Liver (tissue), 9 donors: ENCODE measurements around the gene SPINK9. TPM values are rescaled to one million over a fixed set of nuclear protein-coding genes. Genes with fewer than 3 reads are reported as not detected.

Source experiments
- DNase-seq: peaks from one replicate; pipeline ENCODE4 v3.0.0-alpha.2; 2017; ENCODE audit warnings: low spot score
- H3K27ac ChIP-seq, 2 donors: one replicate each; pipeline ENCODE4 v1.7.0; 2013; ENCODE audit warnings: inconsistent platforms in 2 of 2, low read length in 2 of 2, control low read depth in 1 of 2, low read depth in 1 of 2, mild to moderate bottlenecking in 1 of 2
- H3K27me3 ChIP-seq, 4 donors: one replicate each; pipeline versions ENCODE4 v1.6.1 to v1.7.0; 2013; ENCODE audit warnings: low read length in 3 of 4, inconsistent platforms in 1 of 4, mild to moderate bottlenecking in 1 of 4, moderate library complexity in 1 of 4; ENCODE audit not compliant: control insufficient read depth in 4 of 4, insufficient read depth in 4 of 4
- H3K36me3 ChIP-seq, 4 donors: one replicate each; pipeline versions ENCODE4 v1.6.1 to v1.7.0; 2013; ENCODE audit warnings: low read length in 3 of 4, mild to moderate bottlenecking in 3 of 4, low read depth in 1 of 4, moderate library complexity in 1 of 4; ENCODE audit not compliant: control insufficient read depth in 4 of 4, insufficient read depth in 3 of 4
- H3K4me1 ChIP-seq, 4 donors: one replicate each; pipeline versions ENCODE4 v1.6.1 to v1.7.0; 2013; ENCODE audit warnings: low read length in 3 of 4, mild to moderate bottlenecking in 3 of 4, moderate library complexity in 1 of 4; ENCODE audit not compliant: control insufficient read depth in 4 of 4, insufficient read depth in 4 of 4
- H3K4me3 ChIP-seq, 3 donors: one replicate each; pipeline versions ENCODE4 v1.6.1 to v1.7.0; 2013; ENCODE audit warnings: low read length in 3 of 3, control low read depth in 1 of 3, low read depth in 1 of 3, mild to moderate bottlenecking in 1 of 3
- H3K9ac ChIP-seq, 2 donors: one replicate each; pipeline ENCODE4 v1.7.0; 2013; ENCODE audit warnings: low read length in 2 of 2, mild to moderate bottlenecking in 2 of 2, moderate library complexity in 2 of 2, control low read depth in 1 of 2, low read depth in 1 of 2
- H3K9me3 ChIP-seq, 4 donors: one replicate each; pipeline versions ENCODE4 v1.6.1 to v1.7.0; 2013; ENCODE audit warnings: low read length in 3 of 4; ENCODE audit not compliant: control insufficient read depth in 4 of 4
- EGR1 ChIP-seq, 2 donors: IDR thresholded peaks; 2 replicates each; pipeline ENCODE4 v1.6.1; 2016 to 2018; ENCODE audit warnings: antibody characterized with exemption in 2 of 2, low read depth in 2 of 2
- FOXA1 ChIP-seq: IDR thresholded peaks from 2 replicates; pipeline ENCODE4 v1.6.1; 2016; ENCODE audit warnings: antibody characterized with exemption
- FOXA2 ChIP-seq: IDR thresholded peaks from 2 replicates; pipeline ENCODE4 v1.6.1; 2016; ENCODE audit warnings: antibody characterized with exemption
- GABPA ChIP-seq, 2 donors: IDR thresholded peaks in 1 of 2; conservative IDR thresholded peaks in 1 of 2; 2 replicates each; pipeline ENCODE4 v1.6.1; 2016; ENCODE audit warnings: antibody characterized with exemption in 2 of 2, mild to moderate bottlenecking in 1 of 2, moderate library complexity in 1 of 2
- HNF4A ChIP-seq, 2 donors: conservative IDR thresholded peaks; 2 replicates each; pipeline ENCODE4 v1.6.1; 2016; ENCODE audit warnings: antibody characterized with exemption in 2 of 2, mild to moderate bottlenecking in 2 of 2
- HNF4G ChIP-seq: IDR thresholded peaks from 2 replicates; pipeline ENCODE4 v1.6.1; 2016; ENCODE audit warnings: antibody characterized with exemption
- NR2F2 ChIP-seq: IDR thresholded peaks from 2 replicates; pipeline ENCODE4 v1.6.1; 2016; ENCODE audit warnings: antibody characterized with exemption
- RAD21 ChIP-seq, 2 donors: IDR thresholded peaks; 2 replicates each; pipeline ENCODE4 v1.6.1; 2016; ENCODE audit warnings: antibody characterized with exemption in 2 of 2, mild to moderate bottlenecking in 2 of 2
- RXRA ChIP-seq, 2 donors: IDR thresholded peaks; 2 replicates each; pipeline ENCODE4 v1.6.1; 2017 to 2018; ENCODE audit warnings: antibody characterized with exemption in 2 of 2, mild to moderate bottlenecking in 1 of 2
- SP1 ChIP-seq: IDR thresholded peaks from 2 replicates; pipeline ENCODE4 v1.6.1; 2018; ENCODE audit warnings: antibody characterized with exemption, mild to moderate bottlenecking
- TAF1 ChIP-seq: conservative IDR thresholded peaks from 2 replicates; pipeline ENCODE4 v1.6.1; 2016; ENCODE audit warnings: antibody characterized with exemption, mild to moderate bottlenecking
- YY1 ChIP-seq: IDR thresholded peaks from 2 replicates; pipeline ENCODE4 v1.6.1; 2016; ENCODE audit warnings: antibody characterized with exemption, mild to moderate bottlenecking
- WGBS: extraction: QIAGEN DNeasy Blood & Tissue Kit; methylation state at CpG from one replicate; pipeline ENCODE4 v1.1.7; 2013; 5-methylcytosine and 5-hydroxymethylcytosine counted together
- polyA plus RNA-seq, 2 donors: library from polyadenylated mRNA; stranded (reverse) in 1 of 2; unstranded in 1 of 2; fragments of 200-250 nt in 1 of 2; fragments of >200 nt in 1 of 2; fragmentation: Nextera tagmentation in 1 of 2; extraction: Ambion mirVana in 1 of 2; gene quantifications; one replicate each; pipeline versions ENCODE4 v1.2.1 to v1.2.3, GENCODE V29; 2013 to 2015
- total RNA-seq, 2 donors: library from RNA; depleted of rRNA; stranded (reverse); fragments of >200 nt; gene quantifications; one replicate each; pipeline ENCODE4 v1.2.3, GENCODE V29; 2014
- TF ChIP-seq, protein P1 (sequence below): IDR thresholded peaks from 2 replicates; pipeline ENCODE4 v1.6.1; 2016; ENCODE audit warnings: antibody characterized with exemption, mild to moderate bottlenecking
- TF ChIP-seq, protein P2 (sequence below): IDR thresholded peaks from 2 replicates; pipeline ENCODE4 v1.6.1; 2016; ENCODE audit warnings: antibody characterized with exemption
- TF ChIP-seq, protein P3 (sequence below): fragments of 150-350 bp; IDR thresholded peaks from 2 replicates; pipeline ENCODE4 v1.5.1; 2017; ENCODE audit warnings: improper control_type of control experiment, low read depth, low read length; ENCODE audit not compliant: missing input control
- TF ChIP-seq, protein P4 (sequence below): IDR thresholded peaks from 2 replicates; pipeline ENCODE4 v1.6.1; 2016; ENCODE audit warnings: antibody characterized with exemption
- donor health status: healthy.
- donor health status: healthy.
- donor health status: healthy.
- donor health status: healthy.
- donor health status: healthy.

The SPINK9 gene, protein sequence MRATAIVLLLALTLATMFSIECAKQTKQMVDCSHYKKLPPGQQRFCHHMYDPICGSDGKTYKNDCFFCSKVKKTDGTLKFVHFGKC
- total RNA-seq (not detected), polyA plus RNA-seq (not detected)

DNA sequence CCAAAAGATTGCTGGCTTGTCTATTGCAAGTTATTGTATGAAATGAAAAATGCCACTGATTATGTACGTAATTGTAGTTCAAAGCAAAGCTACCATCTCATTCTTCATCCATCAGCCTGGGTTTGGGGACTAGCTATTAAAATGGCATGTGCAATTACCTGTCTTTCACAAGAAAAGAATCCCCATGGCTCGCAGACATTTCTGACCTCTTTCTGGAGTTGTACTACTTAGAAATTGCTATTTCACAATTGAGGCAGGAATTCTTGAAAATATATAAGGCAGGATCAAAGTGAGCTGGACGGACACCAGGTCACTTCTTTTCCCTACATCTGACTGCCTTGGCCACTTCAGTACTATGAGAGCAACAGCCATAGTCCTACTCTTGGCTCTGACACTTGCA lies at the start of gene SPINK9:
Gene SPINK9 (plus strand): TSS at position 301 of the 400 bp plus-strand sequence. CDS start 55 bp downstream, at position 356.
- 94% methylated on average over 3 of the region's 3 CpGs for WGBS
- no peak within 1 kb of the TSS for H3K9ac ChIP-seq
- TF ChIP-seq, protein P1, sequence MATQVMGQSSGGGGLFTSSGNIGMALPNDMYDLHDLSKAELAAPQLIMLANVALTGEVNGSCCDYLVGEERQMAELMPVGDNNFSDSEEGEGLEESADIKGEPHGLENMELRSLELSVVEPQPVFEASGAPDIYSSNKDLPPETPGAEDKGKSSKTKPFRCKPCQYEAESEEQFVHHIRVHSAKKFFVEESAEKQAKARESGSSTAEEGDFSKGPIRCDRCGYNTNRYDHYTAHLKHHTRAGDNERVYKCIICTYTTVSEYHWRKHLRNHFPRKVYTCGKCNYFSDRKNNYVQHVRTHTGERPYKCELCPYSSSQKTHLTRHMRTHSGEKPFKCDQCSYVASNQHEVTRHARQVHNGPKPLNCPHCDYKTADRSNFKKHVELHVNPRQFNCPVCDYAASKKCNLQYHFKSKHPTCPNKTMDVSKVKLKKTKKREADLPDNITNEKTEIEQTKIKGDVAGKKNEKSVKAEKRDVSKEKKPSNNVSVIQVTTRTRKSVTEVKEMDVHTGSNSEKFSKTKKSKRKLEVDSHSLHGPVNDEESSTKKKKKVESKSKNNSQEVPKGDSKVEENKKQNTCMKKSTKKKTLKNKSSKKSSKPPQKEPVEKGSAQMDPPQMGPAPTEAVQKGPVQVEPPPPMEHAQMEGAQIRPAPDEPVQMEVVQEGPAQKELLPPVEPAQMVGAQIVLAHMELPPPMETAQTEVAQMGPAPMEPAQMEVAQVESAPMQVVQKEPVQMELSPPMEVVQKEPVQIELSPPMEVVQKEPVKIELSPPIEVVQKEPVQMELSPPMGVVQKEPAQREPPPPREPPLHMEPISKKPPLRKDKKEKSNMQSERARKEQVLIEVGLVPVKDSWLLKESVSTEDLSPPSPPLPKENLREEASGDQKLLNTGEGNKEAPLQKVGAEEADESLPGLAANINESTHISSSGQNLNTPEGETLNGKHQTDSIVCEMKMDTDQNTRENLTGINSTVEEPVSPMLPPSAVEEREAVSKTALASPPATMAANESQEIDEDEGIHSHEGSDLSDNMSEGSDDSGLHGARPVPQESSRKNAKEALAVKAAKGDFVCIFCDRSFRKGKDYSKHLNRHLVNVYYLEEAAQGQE, result no peak
- TF ChIP-seq YY1 (no peak), SP1 (no peak), TAF1 (no peak), FOXA1 (no peak), RAD21 (IDR thresholded peaks at IDR 0.05) (no peak), EGR1 (IDR thresholded peaks at IDR 0.05; ENCODE audit: low read depth in 2 of 2) (no peak), FOXA2 (no peak), RXRA (IDR thresholded peaks at IDR 0.05) (no peak), NR2F2 (no peak), HNF4G (no peak), GABPA (IDR thresholded peaks at IDR 0.05 in 1 of 2, conservative IDR thresholded peaks at IDR 0.05 in 1 of 2) (no peak), HNF4A (conservative IDR thresholded peaks at IDR 0.05) (no peak)
- TF ChIP-seq, protein P2, sequence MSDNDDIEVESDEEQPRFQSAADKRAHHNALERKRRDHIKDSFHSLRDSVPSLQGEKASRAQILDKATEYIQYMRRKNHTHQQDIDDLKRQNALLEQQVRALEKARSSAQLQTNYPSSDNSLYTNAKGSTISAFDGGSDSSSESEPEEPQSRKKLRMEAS, result no peak
- TF ChIP-seq, protein P3, sequence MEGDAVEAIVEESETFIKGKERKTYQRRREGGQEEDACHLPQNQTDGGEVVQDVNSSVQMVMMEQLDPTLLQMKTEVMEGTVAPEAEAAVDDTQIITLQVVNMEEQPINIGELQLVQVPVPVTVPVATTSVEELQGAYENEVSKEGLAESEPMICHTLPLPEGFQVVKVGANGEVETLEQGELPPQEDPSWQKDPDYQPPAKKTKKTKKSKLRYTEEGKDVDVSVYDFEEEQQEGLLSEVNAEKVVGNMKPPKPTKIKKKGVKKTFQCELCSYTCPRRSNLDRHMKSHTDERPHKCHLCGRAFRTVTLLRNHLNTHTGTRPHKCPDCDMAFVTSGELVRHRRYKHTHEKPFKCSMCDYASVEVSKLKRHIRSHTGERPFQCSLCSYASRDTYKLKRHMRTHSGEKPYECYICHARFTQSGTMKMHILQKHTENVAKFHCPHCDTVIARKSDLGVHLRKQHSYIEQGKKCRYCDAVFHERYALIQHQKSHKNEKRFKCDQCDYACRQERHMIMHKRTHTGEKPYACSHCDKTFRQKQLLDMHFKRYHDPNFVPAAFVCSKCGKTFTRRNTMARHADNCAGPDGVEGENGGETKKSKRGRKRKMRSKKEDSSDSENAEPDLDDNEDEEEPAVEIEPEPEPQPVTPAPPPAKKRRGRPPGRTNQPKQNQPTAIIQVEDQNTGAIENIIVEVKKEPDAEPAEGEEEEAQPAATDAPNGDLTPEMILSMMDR, result no peak
- TF ChIP-seq, protein P4, sequence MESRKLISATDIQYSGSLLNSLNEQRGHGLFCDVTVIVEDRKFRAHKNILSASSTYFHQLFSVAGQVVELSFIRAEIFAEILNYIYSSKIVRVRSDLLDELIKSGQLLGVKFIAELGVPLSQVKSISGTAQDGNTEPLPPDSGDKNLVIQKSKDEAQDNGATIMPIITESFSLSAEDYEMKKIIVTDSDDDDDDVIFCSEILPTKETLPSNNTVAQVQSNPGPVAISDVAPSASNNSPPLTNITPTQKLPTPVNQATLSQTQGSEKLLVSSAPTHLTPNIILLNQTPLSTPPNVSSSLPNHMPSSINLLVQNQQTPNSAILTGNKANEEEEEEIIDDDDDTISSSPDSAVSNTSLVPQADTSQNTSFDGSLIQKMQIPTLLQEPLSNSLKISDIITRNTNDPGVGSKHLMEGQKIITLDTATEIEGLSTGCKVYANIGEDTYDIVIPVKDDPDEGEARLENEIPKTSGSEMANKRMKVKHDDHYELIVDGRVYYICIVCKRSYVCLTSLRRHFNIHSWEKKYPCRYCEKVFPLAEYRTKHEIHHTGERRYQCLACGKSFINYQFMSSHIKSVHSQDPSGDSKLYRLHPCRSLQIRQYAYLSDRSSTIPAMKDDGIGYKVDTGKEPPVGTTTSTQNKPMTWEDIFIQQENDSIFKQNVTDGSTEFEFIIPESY, result no peak

More for the DNA sequence above, at the start of gene SPINK9:
- no peaks in the 10 kb centered on the region for H3K9me3 ChIP-seq
- no peak for DNase-seq
- no peaks in the 10 kb centered on the region for H3K27me3 ChIP-seq
- H3K27ac ChIP-seq, result no peak within 1 kb of the TSS
- no peak within 1 kb of the TSS for H3K4me3 ChIP-seq
- H3K36me3 ChIP-seq, result peaks cover 0 to 2% (median 0%) of the 10 kb centered on the region in 4 donors
- no peaks in the 10 kb centered on the region for H3K4me1 ChIP-seq
